ENCODE data around the gene RCBTB1. TPM values are rescaled to one million over a fixed set of nuclear protein-coding genes. Genes with fewer than 3 reads are reported as not detected.

Gene RCBTB1
- 5.0 and 5.5 TPM in 2 replicates for total RNA-seq

GRCh38 chr13:49585220-49586157 is at the start of gene RCBTB1:
RCBTB1 (minus strand) TSS chr13:49585558; CDS start chr13:49567279, 18,279 bp downstream.

GRCh38 chr13:49627831-49628652 is 42.7 kb upstream of the RCBTB1 start, which contains the start of gene ARL11:
ARL11 (plus strand) TSS chr13:49628507; CDS start chr13:49630448, 1,941 bp downstream.

GRCh38 chr13:49495783-49496762 is 89.3 kb downstream of the RCBTB1 start, which contains the start of gene PHF11:
PHF11 (plus strand) TSS chr13:49495953; CDS start chr13:49496002, 49 bp downstream.

Other genes starting within 250 kb of the RCBTB1 start
- 7.8 and 8.4 TPM in 2 replicates for gene CAB39L, start 141.5 kb downstream of the RCBTB1 start, total RNA-seq
- 2.4 and 2.8 TPM in 2 replicates for gene SETDB2, start 141.3 kb downstream of the RCBTB1 start, total RNA-seq
- 10.2 and 19.7 TPM in 2 replicates for gene PHF11, start 89.6 kb downstream of the RCBTB1 start, total RNA-seq
- 0.07 TPM in 1 of 2 replicates, not detected in the other for gene ARL11, start 42.9 kb upstream of the RCBTB1 start, total RNA-seq
- gene EBPL, start 105.9 kb upstream of the RCBTB1 start, total RNA-seq = 136 and 171 TPM in 2 replicates
- 18.6 and 28.4 TPM in 2 replicates for gene KPNA3, start 207.1 kb upstream of the RCBTB1 start, total RNA-seq